PC-9 (cell line): ENCODE measurements around the gene PLEKHA6. TPM values are rescaled to one million over a fixed set of nuclear protein-coding genes. Genes with fewer than 3 reads are reported as not detected.
"Not testable (repeated sequence)": the region's sequence is repeated elsewhere in the genome, so short reads cannot be mapped to it uniquely, and the experiment has no call there.

Experiments
- BruUV-seq: library from RNA; stranded (reverse); fragments of 400-500 nt; replicated peaks from 2 replicates; lab custom pipeline; 2021; lab: Mats Ljungman, UMichigan
- CTCF ChIA-PET: fragments of 300-600 bp; sonication (Branson Sonifier 250); formaldehyde crosslinking; loops from one replicate; lab custom pipeline; 2022; ENCODE audit warnings: antibody characterized with exemption; lab: Charles Lee
- POLR2A ChIA-PET: fragments of 300-600 bp; sonication (Branson Sonifier 250); formaldehyde crosslinking; loops from one replicate; lab custom pipeline; 2022; ENCODE audit warnings: antibody characterized with exemption; ENCODE audit not compliant: unreplicated experiment; lab: Charles Lee
- DNase-seq, 2 experiments: peaks; one replicate each; pipeline versions ENCODE4 v3.0.0 to v3.0.0-alpha.2; 2015 to 2022; ENCODE audit warnings: mixed read lengths in 1 of 2
- H2AFZ ChIP-seq: fragments of 200-600 bp; sonication (generic); 2 replicates; pipeline ENCODE4 v1.8.1; 2017; ENCODE audit warnings: antibody characterized with exemption
- H3F3A ChIP-seq: fragments of 200-600 bp; sonication (generic); 2 replicates; pipeline ENCODE4 v1.8.1; 2017; ENCODE audit warnings: antibody characterized with exemption, mild to moderate bottlenecking, low read depth; ENCODE audit not compliant: insufficient read depth
- H3K27ac ChIP-seq: fragments of 200-600 bp; sonication (generic); 2 replicates; pipeline ENCODE4 v1.6.1; 2016; ENCODE audit warnings: mixed run types
- H3K27me3 ChIP-seq: fragments of 200-600 bp; sonication (generic); 2 replicates; pipeline ENCODE4 v1.6.1; 2016; ENCODE audit warnings: low read depth, mixed run types; ENCODE audit not compliant: insufficient read depth
- H3K36me3 ChIP-seq: fragments of 200-600 bp; sonication (generic); 2 replicates; pipeline ENCODE4 v1.6.1; 2016; ENCODE audit warnings: low read depth, mixed run types
- H3K4me1 ChIP-seq: fragments of 200-600 bp; sonication (generic); replicated peaks from 2 replicates; pipeline ENCODE4 v1.6.1; 2016; ENCODE audit warnings: mixed run types; ENCODE audit not compliant: insufficient read depth
- H3K4me2 ChIP-seq: fragments of 200-600 bp; sonication (generic); 2 replicates; pipeline ENCODE4 v1.6.1; 2017; ENCODE audit warnings: mixed run types
- H3K4me3 ChIP-seq: fragments of 200-600 bp; sonication (generic); 2 replicates; pipeline ENCODE4 v1.6.1; 2016; ENCODE audit warnings: mixed run types
- H3K79me2 ChIP-seq: fragments of 200-600 bp; sonication (generic); 2 replicates; pipeline ENCODE4 v1.6.1; 2017; ENCODE audit warnings: low read depth, mixed run types
- H3K9me2 ChIP-seq: fragments of 200-600 bp; sonication (generic); 2 replicates; pipeline ENCODE4 v1.8.1; 2017; ENCODE audit warnings: mild to moderate bottlenecking; ENCODE audit not compliant: insufficient read depth
- H3K9me3 ChIP-seq: fragments of 200-600 bp; sonication (generic); 2 replicates; pipeline ENCODE4 v1.8.1; 2016; ENCODE audit warnings: low read depth; ENCODE audit not compliant: insufficient read depth
- H4K20me1 ChIP-seq: fragments of 200-600 bp; sonication (generic); 2 replicates; pipeline ENCODE4 v1.8.1; 2017; ENCODE audit not compliant: insufficient read depth
- EZH2 ChIP-seq: fragments of 200-600 bp; sonication (generic); IDR thresholded peaks from 2 replicates; pipeline ENCODE4 v1.8.0; 2017; ENCODE audit warnings: antibody characterized with exemption, low read depth
- intact Hi-C: fragments of 100-400 bp; cut with micrococcal nuclease; formaldehyde crosslinking; loops from one replicate; pipeline ENCODE4 v1.10.0; 2022; ENCODE audit not compliant: unreplicated experiment
- total RNA-seq: library from RNA; stranded (reverse); gene quantifications from 2 replicates; pipeline ENCODE4 v1.2.3, GENCODE V29; 2021
- TF ChIP-seq, protein P1 (sequence below): fragments of 200-600 bp; sonication (generic); conservative IDR thresholded peaks from 2 replicates; pipeline ENCODE4 v1.6.1; 2017; ENCODE audit warnings: mixed run types, antibody characterized with exemption, mild to moderate bottlenecking, moderate library complexity

Gene PLEKHA6
- total RNA-seq, 1 experiment from 2014 or later, result 52.0 TPM

DNA sequence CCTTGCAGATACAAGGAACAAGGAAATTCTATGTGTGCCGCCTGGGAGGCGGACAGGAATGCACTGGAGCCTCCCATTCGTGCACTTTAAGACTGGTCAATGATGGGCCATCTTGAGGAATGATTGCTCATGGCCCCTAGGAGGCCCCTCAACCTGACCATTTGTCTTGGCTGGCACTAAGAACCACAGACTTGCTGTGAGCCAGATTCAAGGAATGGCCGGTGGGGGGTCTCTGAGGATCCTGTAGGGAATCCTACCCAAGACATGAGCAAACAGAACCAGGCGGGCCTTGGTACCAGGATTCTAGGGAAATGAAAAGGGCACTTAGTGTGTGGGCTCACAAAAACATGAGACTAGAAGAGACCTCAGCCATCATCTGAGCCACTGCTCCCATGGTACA lies 117.8 kb downstream of the PLEKHA6 start:
- H3K9me3 ChIP-seq, result no peaks in the 10 kb centered on the region
- H3K4me2 ChIP-seq, result no peak overlapping the region
- no peak for DNase-seq
- no peaks in the 10 kb centered on the region for H3K27me3 ChIP-seq
- intact Hi-C loops, result no loop called here
- no peaks in the 10 kb centered on the region for H3F3A ChIP-seq
- H3K79me2 ChIP-seq, result no peaks in the 10 kb centered on the region
- no peak overlapping the region for H3K4me3 ChIP-seq
- CTCF ChIA-PET, result no interaction called here
- H3K4me1 ChIP-seq, result no peaks in the 10 kb centered on the region
- H3K9me2 ChIP-seq, result no peaks in the 10 kb centered on the region
- no peak overlapping the region for H3K27ac ChIP-seq
- H2AFZ ChIP-seq, result no peak overlapping the region
- no peaks in the 10 kb centered on the region for H4K20me1 ChIP-seq
- POLR2A ChIA-PET, result no interaction called here
- no TSS peak for BruUV-seq
- H3K36me3 ChIP-seq, result peaks cover 30% of the 10 kb centered on the region
- TF ChIP-seq, protein P1, sequence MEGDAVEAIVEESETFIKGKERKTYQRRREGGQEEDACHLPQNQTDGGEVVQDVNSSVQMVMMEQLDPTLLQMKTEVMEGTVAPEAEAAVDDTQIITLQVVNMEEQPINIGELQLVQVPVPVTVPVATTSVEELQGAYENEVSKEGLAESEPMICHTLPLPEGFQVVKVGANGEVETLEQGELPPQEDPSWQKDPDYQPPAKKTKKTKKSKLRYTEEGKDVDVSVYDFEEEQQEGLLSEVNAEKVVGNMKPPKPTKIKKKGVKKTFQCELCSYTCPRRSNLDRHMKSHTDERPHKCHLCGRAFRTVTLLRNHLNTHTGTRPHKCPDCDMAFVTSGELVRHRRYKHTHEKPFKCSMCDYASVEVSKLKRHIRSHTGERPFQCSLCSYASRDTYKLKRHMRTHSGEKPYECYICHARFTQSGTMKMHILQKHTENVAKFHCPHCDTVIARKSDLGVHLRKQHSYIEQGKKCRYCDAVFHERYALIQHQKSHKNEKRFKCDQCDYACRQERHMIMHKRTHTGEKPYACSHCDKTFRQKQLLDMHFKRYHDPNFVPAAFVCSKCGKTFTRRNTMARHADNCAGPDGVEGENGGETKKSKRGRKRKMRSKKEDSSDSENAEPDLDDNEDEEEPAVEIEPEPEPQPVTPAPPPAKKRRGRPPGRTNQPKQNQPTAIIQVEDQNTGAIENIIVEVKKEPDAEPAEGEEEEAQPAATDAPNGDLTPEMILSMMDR, result no peak
- no peak for TF ChIP-seq EZH2

DNA sequence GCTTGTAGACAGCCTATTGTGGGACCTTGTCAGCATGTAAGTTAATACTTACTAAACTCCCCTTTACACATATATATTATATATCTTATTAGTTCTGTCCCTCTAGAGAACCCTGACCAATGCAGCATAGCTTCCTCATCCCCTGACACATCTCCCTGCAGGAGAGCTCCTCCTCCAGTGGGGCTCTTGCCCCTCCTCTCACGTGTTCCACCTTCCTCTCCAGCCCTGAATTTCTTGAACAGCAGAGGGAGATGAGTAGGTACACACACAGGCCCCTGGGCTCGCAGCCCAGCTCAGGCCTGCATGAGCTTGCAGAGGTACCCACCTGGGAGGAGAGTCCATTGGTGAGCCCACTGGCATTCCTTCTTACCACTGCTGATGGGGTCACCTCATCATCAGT lies 118.7 kb downstream of the PLEKHA6 start:
- H3K9me2 ChIP-seq, result no peaks in the 10 kb centered on the region
- no peak for DNase-seq
- H3K79me2 ChIP-seq, result no peaks in the 10 kb centered on the region
- H3K4me2 ChIP-seq, result no peak overlapping the region
- no peak overlapping the region for H3K27ac ChIP-seq
- BruUV-seq, result no TSS peak
- TF ChIP-seq, protein P1, result no peak
- TF ChIP-seq EZH2, result no peak
- ChIA-PET CTCF (no interaction called here), POLR2A (no interaction called here)
- no peaks in the 10 kb centered on the region for H3K4me1 ChIP-seq
- no peak overlapping the region for H3K4me3 ChIP-seq
- intact Hi-C loops, result no loop called here
- H3K9me3 ChIP-seq, result no peaks in the 10 kb centered on the region; the same call in 1 of the 2 replicates
- H3K36me3 ChIP-seq, result peaks cover 39% of the 10 kb centered on the region
- no peak overlapping the region for H2AFZ ChIP-seq
- H3F3A ChIP-seq, result no peaks in the 10 kb centered on the region
- no peaks in the 10 kb centered on the region for H3K27me3 ChIP-seq
- H4K20me1 ChIP-seq, result no peaks in the 10 kb centered on the region

DNA sequence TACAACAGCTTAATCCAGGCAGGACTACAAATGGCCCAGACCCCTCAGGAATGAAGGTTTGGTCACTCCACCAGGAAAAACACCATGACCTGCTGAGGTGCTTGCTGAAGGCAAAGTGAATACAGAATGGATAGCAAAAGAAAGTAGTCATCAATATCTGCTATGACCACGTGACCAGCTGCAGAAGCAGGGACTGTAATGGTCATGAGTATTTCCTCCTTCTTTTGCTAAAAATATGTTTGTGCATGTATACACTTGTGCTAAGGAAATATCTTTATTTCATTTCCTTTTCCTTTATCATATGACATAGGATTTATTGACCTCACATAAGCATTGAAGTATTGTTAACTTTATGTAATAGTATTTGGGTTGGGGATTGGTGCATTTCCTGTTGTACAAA lies 119.5 kb downstream of the PLEKHA6 start:
- no peaks in the 10 kb centered on the region for H3F3A ChIP-seq
- intact Hi-C loops, result no loop called here
- TF ChIP-seq EZH2, result no peak
- TF ChIP-seq, protein P1, result no peak
- no peaks in the 10 kb centered on the region for H4K20me1 ChIP-seq
- CTCF ChIA-PET, result no interaction called here
- H3K9me2 ChIP-seq, result no peaks in the 10 kb centered on the region
- POLR2A ChIA-PET, result no interaction called here
- no peak overlapping the region for H3K4me3 ChIP-seq
- no peaks in the 10 kb centered on the region for H3K4me1 ChIP-seq
- H3K4me2 ChIP-seq, result no peak overlapping the region
- DNase-seq, result no peak
- no peaks in the 10 kb centered on the region for H3K27me3 ChIP-seq
- no peak overlapping the region for H3K27ac ChIP-seq
- no peaks in the 10 kb centered on the region; the same call in 1 of the 2 replicates for H3K9me3 ChIP-seq
- no peak overlapping the region for H2AFZ ChIP-seq
- BruUV-seq, result no TSS peak
- H3K36me3 ChIP-seq, result peaks cover 47% of the 10 kb centered on the region
- no peaks in the 10 kb centered on the region for H3K79me2 ChIP-seq

DNA sequence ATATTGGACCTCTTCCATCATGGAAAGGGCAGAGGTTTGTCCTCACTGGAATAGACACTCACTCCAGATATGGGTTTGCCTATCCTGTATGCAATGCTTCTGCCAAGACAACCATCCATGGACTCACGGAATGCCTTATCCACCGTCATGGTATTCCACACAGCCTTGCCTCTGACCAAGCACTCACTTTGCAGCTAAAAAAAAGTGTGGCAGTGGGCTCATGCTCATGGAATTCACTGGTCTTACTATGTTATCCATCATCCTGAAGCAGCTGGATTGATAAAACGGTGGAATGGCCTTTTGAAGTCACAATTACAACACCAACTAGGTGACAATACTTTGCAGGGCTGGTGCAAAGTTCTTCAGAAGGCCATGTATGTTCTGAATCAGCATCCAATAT lies 120.3 kb downstream of the PLEKHA6 start:
- H3K79me2 ChIP-seq, H3K9me3 ChIP-seq, H4K20me1 ChIP-seq, H3K27me3 ChIP-seq, H3K9me2 ChIP-seq, POLR2A ChIA-PET, intact Hi-C loops, H3K27ac ChIP-seq, H3K4me3 ChIP-seq, H3K4me2 ChIP-seq, H3K4me1 ChIP-seq, BruUV-seq, CTCF ChIA-PET, DNase-seq, H2AFZ ChIP-seq, H3F3A ChIP-seq: not testable (repeated sequence)
- peaks cover 49% of the 10 kb centered on the region for H3K36me3 ChIP-seq

DNA sequence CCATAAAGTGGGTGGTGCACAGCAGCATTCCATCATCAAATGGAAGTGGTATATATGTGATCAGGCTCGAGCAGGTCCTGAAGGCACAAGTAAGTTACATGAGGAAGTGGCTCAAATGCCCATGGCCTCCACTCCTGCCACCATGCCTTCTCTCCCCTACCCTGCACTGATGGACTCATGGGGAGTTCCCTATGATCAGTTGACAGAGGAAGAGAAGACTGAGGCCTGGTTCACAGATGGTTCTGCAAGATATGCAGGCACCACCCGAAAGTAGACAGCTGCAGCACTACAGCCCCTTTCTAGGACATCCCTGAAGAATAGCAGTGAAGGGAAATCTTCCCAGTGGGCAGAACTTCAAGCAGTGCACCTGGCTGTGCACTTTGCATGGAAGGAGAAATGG lies 121.2 kb downstream of the PLEKHA6 start:
- H3K9me2 ChIP-seq, CTCF ChIA-PET, H3K4me3 ChIP-seq, H4K20me1 ChIP-seq, H3K79me2 ChIP-seq, DNase-seq, H3K9me3 ChIP-seq, BruUV-seq, H3K4me2 ChIP-seq, intact Hi-C loops, H2AFZ ChIP-seq, POLR2A ChIA-PET, H3K4me1 ChIP-seq, H3F3A ChIP-seq, H3K27ac ChIP-seq, H3K27me3 ChIP-seq: not testable (repeated sequence)
- peaks cover 54% of the 10 kb centered on the region for H3K36me3 ChIP-seq
